Heart left ventricle (tissue), 16 donors: ENCODE results near the gene ASAP3. TPM values are rescaled to one million over a fixed set of nuclear protein-coding genes. Genes with fewer than 3 reads are reported as not detected.

Experiments used
- ATAC-seq, 4 donors: fragments of 200-7000 bp; cut with Tn5 transposase; one replicate each; pipeline ENCODE4 v1.9.1; 2020 to 2022; ENCODE audit warnings: moderate library complexity in 4 of 4, mild to moderate bottlenecking in 3 of 4, moderate number of reproducible peaks in 1 of 4
- DNase-seq, 5 donors: peaks; one replicate each; pipeline ENCODE4 v3.0.0-alpha.2; 2020
- H3K27ac ChIP-seq, 12 donors: fragments of 200-600 bp; sonication (generic) in 4 of 12; one replicate each; pipeline versions ENCODE4 v1.5.0 to v1.8.0; 2016 to 2022; ENCODE audit warnings: mild to moderate bottlenecking in 2 of 12
- H3K27me3 ChIP-seq, 9 donors: fragments of 200-600 bp; sonication (generic) in 2 of 9; one replicate each; pipeline versions ENCODE4 v1.5.1 to v1.8.0; 2016 to 2022; ENCODE audit warnings: mild to moderate bottlenecking in 3 of 9
- H3K36me3 ChIP-seq, 9 donors: fragments of 200-600 bp; sonication (generic) in 2 of 9; one replicate each; pipeline versions ENCODE4 v1.5.0 to v1.8.0; 2018 to 2022; ENCODE audit warnings: mild to moderate bottlenecking in 2 of 9
- H3K4me1 ChIP-seq, 12 donors: fragments of 200-600 bp; sonication (generic) in 4 of 12; one replicate each; pipeline versions ENCODE4 v1.5.0 to v1.8.0; 2016 to 2022; ENCODE audit warnings: mild to moderate bottlenecking in 3 of 12
- H3K4me3 ChIP-seq, 12 donors: fragments of 200-600 bp; sonication (generic) in 4 of 12; one replicate each; pipeline versions ENCODE4 v1.5.0 to v1.8.0; 2017 to 2022; ENCODE audit warnings: mild to moderate bottlenecking in 9 of 12, moderate library complexity in 4 of 12
- H3K9me3 ChIP-seq, 12 donors: fragments of 200-600 bp; sonication (generic) in 4 of 12; one replicate each; pipeline versions ENCODE4 v1.5.0 to v1.8.0; 2016 to 2022; ENCODE audit warnings: mild to moderate bottlenecking in 1 of 12
- CTCF ChIP-seq, 12 donors: fragments of 200-600 bp; sonication (generic) in 4 of 12; IDR thresholded peaks; one replicate each; pipeline versions ENCODE4 v1.5.0 to v1.8.0; 2018 to 2022; ENCODE audit warnings: antibody characterized with exemption in 12 of 12, mild to moderate bottlenecking in 5 of 12
- POLR2A ChIP-seq, 2 donors: fragments of 450-650 bp; IDR thresholded peaks; one replicate each; pipeline ENCODE4 v1.6.1; 2017; ENCODE audit warnings: antibody characterized with exemption in 2 of 2, mild to moderate bottlenecking in 2 of 2, moderate library complexity in 2 of 2
- WGBS, 4 donors: extraction: QIAGEN DNeasy Blood & Tissue Kit in 2 of 4; methylation state at CpG; one replicate each; pipeline versions ENCODE4 v1.1.5 to v1.1.7; 2013 to 2018; 5-methylcytosine and 5-hydroxymethylcytosine counted together
- intact Hi-C, 10 donors: fragments of 100-400 bp; cut with DNase I; formaldehyde crosslinking; loops; one replicate each; pipeline versions ENCODE4 v1.11.1 to v1.14.2; 2022
- polyA plus RNA-seq, 2 donors: library from polyadenylated mRNA; stranded (reverse); fragments of 200-250 nt; gene quantifications; one replicate each; pipeline ENCODE4 v1.2.3, GENCODE V29; 2013
- total RNA-seq, 9 donors: library from RNA; depleted of rRNA in 2 of 9; stranded (reverse); fragments of >200 nt in 2 of 9; fragmentation: NEBNext Ultra II Directional in 3 of 9; extraction: Animal tissue kit (Norgen Biotek cat#: 25700) in 3 of 9; gene quantifications; one replicate each; pipeline versions ENCODE4 v1.1.0 to v1.2.4, GENCODE V29; 2016 to 2023
- donor health status: ischemic (EF 13 %, LVEDD 7.1; RV severe dilation, severe dysfunction).
- donor health status: healthy with polysubstance abuse.
- donor health status: DM: no; HTN: yes; CAD: no.
- donor health status: DM: no; HTN: no; CAD: no.
- donor health status: ischemic (EF 25% LVEDD 6.9; RV normal size, moderate dysfunction).
- donor health status: ischemic (EF 25% LVEDD 5.7; RV mildly dilated, moderate dysfunction).
- donor health status: healthy.
- donor health status: DM: yes; HTN: yes; CAD: no.
- donor health status: ischemic (EF 35%, LVEDD 5.7; RV mildly dilated, moderate dysfunction).
- donor health status: nonischemic (EF 11% LVEDD 7.7; RV severe dilation, severe dysfunction).
- donor health status: DM: yes; HTN: yes; CAD: no.
- donor health status: PGD.
- donor health status: ischemic (EF 29% LVEDD 5.4; RV normal size, mild dysfunction).
- donor health status: nonischemic (EF 23%, LVEDD 6.1; RV moderate dilation, normal function).

The ASAP3 gene
- total and polyA plus RNA-seq, 11 donors, result 22.4 to 86.1 (median 35.8) TPM

GRCh38 chr1:23475134-23475628 lies 8.8 kb downstream of the ASAP3 start:
- 54 to 76% (median 59%) methylated on average over 6 of the region's 6 CpGs for WGBS, 4 donors
- peak in 1 of 5 donors; percentile 32 for DNase-seq
- no peak for ATAC-seq
- no peaks in the 10 kb centered on the region for H3K9me3 ChIP-seq
- H3K4me3 ChIP-seq, result no peak overlapping the region
- H3K36me3 ChIP-seq, result no peaks in the 10 kb centered on the region
- H3K4me1 ChIP-seq, result peaks cover 2 to 68% (median 40%) of the 10 kb centered on the region in 12 donors
- no peaks in the 10 kb centered on the region for H3K27me3 ChIP-seq
- H3K27ac ChIP-seq, result peak overlapping the region in 7 of 12 donors; percentile 1 to 48 (median 31)
- TF ChIP-seq CTCF (IDR thresholded peaks at IDR 0.05) (no peak), POLR2A (IDR thresholded peaks at IDR 0.05) (no peak)
- intact Hi-C loops, result no loop called here

GRCh38 chr1:23473037-23473800 lies 10.8 kb downstream of the ASAP3 start:
- 85 to 87% (median 86%) methylated on average over 6 of the region's 6 CpGs for WGBS, 4 donors
- no peaks in the 10 kb centered on the region for H3K27me3 ChIP-seq
- TF ChIP-seq POLR2A (IDR thresholded peaks at IDR 0.05), result no peak
- TF ChIP-seq CTCF (IDR thresholded peaks at IDR 0.05), result no peak
- ATAC-seq, result peak in 2 of 4 donors; percentile 5 to 24
- H3K4me1 ChIP-seq, result peaks cover 5 to 62% (median 42%) of the 10 kb centered on the region in 12 donors
- intact Hi-C loops, result no loop called here
- H3K27ac ChIP-seq, result peak overlapping the region in 6 of 12 donors; percentile 2 to 65 (median 24)
- no peak for DNase-seq
- no peak overlapping the region for H3K4me3 ChIP-seq
- no peaks in the 10 kb centered on the region for H3K36me3 ChIP-seq
- no peaks in the 10 kb centered on the region for H3K9me3 ChIP-seq

- H3K27me3 ChIP-seq, result no peaks in the 10 kb centered on the region
- H3K4me1 ChIP-seq, result peaks cover 5 to 61% (median 42%) of the 10 kb centered on the region in 12 donors
- no peaks in the 10 kb centered on the region for H3K36me3 ChIP-seq
- ATAC-seq (no peak), DNase-seq (no peak)
- H3K4me3 ChIP-seq, result no peak overlapping the region
- TF ChIP-seq CTCF (IDR thresholded peaks at IDR 0.05) (no peak), POLR2A (IDR thresholded peaks at IDR 0.05) (no peak)
- no peaks in the 10 kb centered on the region for H3K9me3 ChIP-seq
- WGBS, 4 donors, result 90 to 94% (median 93%) methylated on average over 5 of the region's 5 CpGs
- peak overlapping the region in 3 of 12 donors; percentile 23 to 65 (median 37) for H3K27ac ChIP-seq
- intact Hi-C loops, result no loop called here
These were observed 11.5 kb downstream of the ASAP3 start for GRCh38 chr1:23472351-23473036.

GRCh38 chr1:23471473-23472075 lies 12.4 kb downstream of the ASAP3 start:
- Histone ChIP-seq H3K27ac (peak overlapping the region in 11 of 12 donors; percentile 7 to 86 (median 70)), H3K36me3 (no peaks in the 10 kb centered on the region), H3K9me3 (no peaks in the 10 kb centered on the region), H3K27me3 (no peaks in the 10 kb centered on the region), H3K4me3 (no peak overlapping the region), H3K4me1 (peaks cover 5 to 61% (median 42%) of the 10 kb centered on the region in 12 donors)
- DNase-seq (no peak), ATAC-seq (no peak)
- intact Hi-C loops, result no loop called here
- TF ChIP-seq POLR2A (IDR thresholded peaks at IDR 0.05) (no peak), CTCF (IDR thresholded peaks at IDR 0.05) (no peak)
- WGBS, 4 donors, result 72 to 80% (median 76%) methylated on average over 4 of the region's 4 CpGs
